Neural progenitor cell (in vitro differentiated cells): ENCODE data around the gene KCNQ1. TPM values are rescaled to one million over a fixed set of nuclear protein-coding genes. Genes with fewer than 3 reads are reported as not detected.

ENCODE experiments used
- DNase-seq: peaks from one replicate; pipeline ENCODE4 v3.0.0-alpha.2; 2016; ENCODE audit warnings: low spot score
- H2AFZ ChIP-seq: fragments of 200-600 bp; sonication (generic); replicated peaks from 2 replicates; pipeline ENCODE4 v1.6.1; 2016; ENCODE audit warnings: antibody characterized with exemption
- H3F3A ChIP-seq: fragments of 200-600 bp; sonication (generic); 2 replicates; pipeline ENCODE4 v1.6.1; 2016; ENCODE audit warnings: antibody characterized with exemption, low read depth
- H3K27ac ChIP-seq: fragments of 200-600 bp; sonication (generic); 2 replicates; pipeline ENCODE4 v1.5.1; 2016; ENCODE audit warnings: mild to moderate bottlenecking
- H3K27me3 ChIP-seq: fragments of 200-600 bp; sonication (generic); 2 replicates; pipeline ENCODE4 v1.6.1; 2016; ENCODE audit warnings: mild to moderate bottlenecking, moderate library complexity
- H3K36me3 ChIP-seq: fragments of 200-600 bp; sonication (generic); 2 replicates; pipeline ENCODE4 v1.5.1; 2016
- H3K4me1 ChIP-seq: fragments of 200-600 bp; sonication (generic); 2 replicates; pipeline ENCODE4 v1.6.1; 2016; ENCODE audit warnings: mixed run types
- H3K4me2 ChIP-seq: fragments of 200-600 bp; sonication (generic); 2 replicates; pipeline ENCODE4 v1.6.1; 2016
- H3K4me3 ChIP-seq: fragments of 200-600 bp; sonication (generic); 2 replicates; pipeline ENCODE4 v1.5.1; 2016
- H3K79me2 ChIP-seq: fragments of 200-600 bp; sonication (generic); 2 replicates; pipeline ENCODE4 v1.6.1; 2016; ENCODE audit warnings: low read depth
- H3K9ac ChIP-seq: fragments of 200-600 bp; sonication (generic); 2 replicates; pipeline ENCODE4 v1.6.1; 2016
- H3K9me3 ChIP-seq: fragments of 200-600 bp; sonication (generic); 2 replicates; pipeline ENCODE4 v1.5.1; 2016; ENCODE audit warnings: low read depth
- H4K20me1 ChIP-seq: fragments of 200-600 bp; sonication (generic); 2 replicates; pipeline ENCODE4 v1.6.1; 2016; ENCODE audit warnings: low read depth
- H3K27ac Mint-ChIP-seq: 3 replicates; pipeline ENCODE4 v1.8.0; 2021; ENCODE audit warnings: mixed read lengths
- H3K27me3 Mint-ChIP-seq: 2 replicates; pipeline ENCODE4 v1.8.0; 2022; ENCODE audit warnings: low read depth, mild to moderate bottlenecking, inconsistent platforms, moderate library complexity, mixed read lengths; ENCODE audit not compliant: insufficient read depth
- H3K36me3 Mint-ChIP-seq: 3 replicates; pipeline ENCODE4 v1.8.0; 2021; ENCODE audit warnings: mixed read lengths
- H3K4me1 Mint-ChIP-seq: 3 replicates; pipeline ENCODE4 v1.8.0; 2021; ENCODE audit warnings: mixed read lengths
- H3K4me3 Mint-ChIP-seq: 3 replicates; pipeline ENCODE4 v1.8.0; 2021; ENCODE audit warnings: mild to moderate bottlenecking, moderate library complexity, mixed read lengths
- H3K9me3 Mint-ChIP-seq: 3 replicates; pipeline ENCODE4 v1.8.0; 2020; ENCODE audit warnings: mixed read lengths
- CTCF ChIP-seq: fragments of 200-600 bp; sonication (generic); IDR thresholded peaks from 2 replicates; pipeline ENCODE4 v1.5.1; 2017; ENCODE audit warnings: antibody characterized with exemption, mild to moderate bottlenecking
- EZH2 ChIP-seq: fragments of 200-600 bp; sonication (generic); IDR thresholded peaks from 2 replicates; pipeline ENCODE4 v1.6.1; 2017; ENCODE audit warnings: antibody characterized with exemption, mild to moderate bottlenecking, moderate library complexity
- EZH2phosphoT487 ChIP-seq: fragments of 200-600 bp; sonication (generic); IDR thresholded peaks from 2 replicates; pipeline ENCODE4 v1.6.1; 2017; ENCODE audit warnings: antibody characterized with exemption
- total RNA-seq: library from RNA; depleted of rRNA; stranded (reverse); fragments of >200 nt; gene quantifications from 2 replicates; pipeline ENCODE4 v1.2.3, GENCODE V29; 2015; ENCODE audit warnings: low replicate concordance

The KCNQ1 gene
- total RNA-seq, 1 donor from 2014 or later: 0.11 TPM

- Histone ChIP-seq H2AFZ (no peak overlapping the region), H3K9me3 (no peaks in the 10 kb centered on the region), H3K4me1 (no peaks in the 10 kb centered on the region), H3K27ac (no peak overlapping the region), H3K27me3 (peaks cover 66% of the 10 kb centered on the region), H3K9ac (no peak overlapping the region), H3K4me2 (no peak overlapping the region), H4K20me1 (no peaks in the 10 kb centered on the region), H3K4me3 (no peak overlapping the region), H3K36me3 (no peaks in the 10 kb centered on the region), H3K79me2 (no peaks in the 10 kb centered on the region), H3F3A (no peaks in the 10 kb centered on the region)
- Mint-ChIP-seq H3K27me3 (peaks cover 8% of the 10 kb centered on the region), H3K9me3 (no peaks in the 10 kb centered on the region), H3K4me3 (no peak overlapping the region), H3K4me1 (no peaks in the 10 kb centered on the region), H3K27ac (no peak overlapping the region), H3K36me3 (no peaks in the 10 kb centered on the region)
- DNase-seq: no peak
- no peak for TF ChIP-seq CTCF
These were observed 64.7 kb downstream of the KCNQ1 start for GRCh38 chr11:2509481-2510001.

- no peaks in the 10 kb centered on the region for H3K9me3 Mint-ChIP-seq
- Histone ChIP-seq H3K36me3 (no peaks in the 10 kb centered on the region), H3K9ac (no peak overlapping the region), H3K4me1 (no peaks in the 10 kb centered on the region), H3F3A (no peaks in the 10 kb centered on the region), H3K9me3 (no peaks in the 10 kb centered on the region), H3K27ac (no peak overlapping the region), H3K4me2 (no peak overlapping the region), H2AFZ (no peak overlapping the region), H3K27me3 (peaks cover 54% of the 10 kb centered on the region), H4K20me1 (no peaks in the 10 kb centered on the region), H3K4me3 (no peak overlapping the region), H3K79me2 (no peaks in the 10 kb centered on the region)
- H3K4me1 Mint-ChIP-seq: no peaks in the 10 kb centered on the region
- no peaks in the 10 kb centered on the region for H3K36me3 Mint-ChIP-seq
- TF ChIP-seq CTCF (no peak), EZH2phosphoT487 (no peak), EZH2 (no peak)
- DNase-seq: no peak
- peaks cover 8% of the 10 kb centered on the region for H3K27me3 Mint-ChIP-seq
- no peak overlapping the region for H3K27ac Mint-ChIP-seq
- no peak overlapping the region for H3K4me3 Mint-ChIP-seq
These were observed 66.0 kb downstream of the KCNQ1 start for GRCh38 chr11:2510626-2511402.

- Mint-ChIP-seq H3K9me3 (no peaks in the 10 kb centered on the region), H3K4me1 (no peaks in the 10 kb centered on the region), H3K4me3 (no peak overlapping the region), H3K36me3 (no peaks in the 10 kb centered on the region), H3K27ac (no peak overlapping the region), H3K27me3 (peaks cover 8% of the 10 kb centered on the region)
- Histone ChIP-seq H2AFZ (no peak overlapping the region), H3K4me2 (no peak overlapping the region), H3K27ac (no peak overlapping the region), H3K36me3 (no peaks in the 10 kb centered on the region), H3K27me3 (peaks cover 50% of the 10 kb centered on the region), H3K4me1 (no peaks in the 10 kb centered on the region), H3F3A (no peaks in the 10 kb centered on the region), H3K79me2 (no peaks in the 10 kb centered on the region), H3K9me3 (no peaks in the 10 kb centered on the region), H3K9ac (no peak overlapping the region), H4K20me1 (no peaks in the 10 kb centered on the region), H3K4me3 (no peak overlapping the region)
- no peak for TF ChIP-seq EZH2phosphoT487
- no peak for TF ChIP-seq EZH2
- no peak for TF ChIP-seq CTCF
- peak; percentile 1 for DNase-seq
These were observed 66.9 kb downstream of the KCNQ1 start for GRCh38 chr11:2511421-2512369.
